HG03575 (cell line): ENCODE measurements around the gene PDE8B.

ENCODE experiments used
- ATAC-seq: cut with Tn5 transposase; IDR thresholded peaks from one replicate; pipeline ENCODE4 v1.9.1; 2021; ENCODE audit not compliant: unreplicated experiment, insufficient number of reproducible peaks, low FRiP score; ENCODE audit errors: extremely low read depth

PDE8B gene, protein sequence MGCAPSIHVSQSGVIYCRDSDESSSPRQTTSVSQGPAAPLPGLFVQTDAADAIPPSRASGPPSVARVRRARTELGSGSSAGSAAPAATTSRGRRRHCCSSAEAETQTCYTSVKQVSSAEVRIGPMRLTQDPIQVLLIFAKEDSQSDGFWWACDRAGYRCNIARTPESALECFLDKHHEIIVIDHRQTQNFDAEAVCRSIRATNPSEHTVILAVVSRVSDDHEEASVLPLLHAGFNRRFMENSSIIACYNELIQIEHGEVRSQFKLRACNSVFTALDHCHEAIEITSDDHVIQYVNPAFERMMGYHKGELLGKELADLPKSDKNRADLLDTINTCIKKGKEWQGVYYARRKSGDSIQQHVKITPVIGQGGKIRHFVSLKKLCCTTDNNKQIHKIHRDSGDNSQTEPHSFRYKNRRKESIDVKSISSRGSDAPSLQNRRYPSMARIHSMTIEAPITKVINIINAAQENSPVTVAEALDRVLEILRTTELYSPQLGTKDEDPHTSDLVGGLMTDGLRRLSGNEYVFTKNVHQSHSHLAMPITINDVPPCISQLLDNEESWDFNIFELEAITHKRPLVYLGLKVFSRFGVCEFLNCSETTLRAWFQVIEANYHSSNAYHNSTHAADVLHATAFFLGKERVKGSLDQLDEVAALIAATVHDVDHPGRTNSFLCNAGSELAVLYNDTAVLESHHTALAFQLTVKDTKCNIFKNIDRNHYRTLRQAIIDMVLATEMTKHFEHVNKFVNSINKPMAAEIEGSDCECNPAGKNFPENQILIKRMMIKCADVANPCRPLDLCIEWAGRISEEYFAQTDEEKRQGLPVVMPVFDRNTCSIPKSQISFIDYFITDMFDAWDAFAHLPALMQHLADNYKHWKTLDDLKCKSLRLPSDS

DNA sequence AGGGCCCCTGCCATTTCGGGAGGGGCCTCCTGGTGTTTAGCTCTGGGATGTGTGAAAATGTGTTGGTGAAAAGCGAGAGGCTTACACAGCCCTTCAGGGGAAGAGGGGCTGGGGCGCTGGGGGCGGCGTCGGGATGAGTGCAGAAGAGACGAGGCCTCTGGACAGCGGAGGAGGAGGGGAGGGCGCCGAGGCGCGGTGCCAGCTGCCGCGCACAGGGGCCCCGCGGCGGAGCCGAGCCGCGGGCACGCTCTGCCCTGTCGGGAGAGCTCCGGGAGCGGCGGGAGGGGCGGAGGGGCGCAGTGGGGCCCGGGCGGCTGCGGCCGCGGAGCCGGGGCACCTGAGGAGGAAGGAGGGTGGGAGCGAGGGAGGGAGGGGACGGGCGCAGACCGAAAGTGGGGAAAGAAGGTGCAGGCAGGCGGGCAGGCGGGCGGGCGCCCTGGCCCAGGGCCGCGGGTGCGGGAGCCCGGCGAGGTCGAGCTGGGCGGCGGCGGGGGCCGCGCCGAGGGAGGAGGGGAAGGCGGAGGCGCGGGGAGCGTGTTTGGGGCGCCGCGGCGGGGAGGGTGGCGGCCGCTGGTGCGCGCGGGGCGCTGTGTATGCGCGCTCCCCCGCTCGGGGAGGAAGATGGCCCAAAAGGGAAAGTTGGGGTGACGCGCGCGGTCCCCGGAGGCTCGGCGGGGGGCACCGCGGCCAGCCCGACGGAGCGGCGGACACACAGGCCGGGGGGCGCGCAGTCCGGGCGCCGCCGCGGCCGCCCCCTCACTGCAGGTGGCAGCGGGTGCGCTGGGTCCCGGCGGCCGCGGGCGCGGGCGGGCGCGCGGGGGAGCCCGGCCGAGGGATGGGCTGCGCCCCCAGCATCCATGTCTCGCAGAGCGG, at the start of gene PDE8B:
Gene PDE8B (plus strand): TSS at position 590 of the 873 bp plus-strand sequence. CDS start 246 bp downstream, at position 836.
- no peak for ATAC-seq

DNA sequence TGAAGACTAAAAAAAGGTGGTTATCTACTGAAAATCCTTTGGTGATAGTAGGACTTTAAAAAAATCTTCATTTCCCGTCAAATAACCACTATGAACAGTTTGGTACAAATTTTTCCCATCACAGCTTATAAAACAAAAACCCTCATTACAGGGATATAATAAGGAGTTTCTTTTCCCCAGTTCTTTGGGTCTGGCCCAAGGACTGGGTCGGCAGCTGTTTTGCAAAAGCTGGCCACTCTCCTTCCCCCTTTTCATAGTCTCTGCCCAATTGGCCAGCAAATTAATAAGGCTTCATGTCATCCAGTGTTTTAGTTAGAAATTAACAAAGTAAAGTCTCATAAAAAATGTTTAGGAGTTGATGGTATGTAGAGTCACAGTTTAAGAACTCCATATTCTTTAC, 47.0 kb upstream of the PDE8B start:
- no peak for ATAC-seq

DNA sequence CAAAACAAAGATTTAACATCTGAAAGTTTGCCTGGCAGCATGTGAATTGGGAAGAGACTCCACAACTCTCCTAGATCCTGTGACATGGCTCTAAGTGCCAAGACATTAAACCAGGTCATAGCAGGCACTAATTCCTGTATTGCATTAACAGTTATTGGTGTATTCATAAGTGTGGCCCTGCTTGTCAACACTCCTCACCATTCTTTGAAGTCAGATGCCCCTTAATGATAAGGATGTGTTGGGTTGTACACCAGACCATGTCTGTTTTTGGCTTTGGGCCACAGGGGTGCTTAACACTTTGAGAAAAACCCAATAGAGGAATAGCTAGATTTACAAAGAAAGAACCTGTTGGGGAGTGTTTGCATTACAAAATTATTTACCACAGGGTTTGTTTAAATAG, 43.4 kb upstream of the PDE8B start:
- ATAC-seq: no peak

DNA sequence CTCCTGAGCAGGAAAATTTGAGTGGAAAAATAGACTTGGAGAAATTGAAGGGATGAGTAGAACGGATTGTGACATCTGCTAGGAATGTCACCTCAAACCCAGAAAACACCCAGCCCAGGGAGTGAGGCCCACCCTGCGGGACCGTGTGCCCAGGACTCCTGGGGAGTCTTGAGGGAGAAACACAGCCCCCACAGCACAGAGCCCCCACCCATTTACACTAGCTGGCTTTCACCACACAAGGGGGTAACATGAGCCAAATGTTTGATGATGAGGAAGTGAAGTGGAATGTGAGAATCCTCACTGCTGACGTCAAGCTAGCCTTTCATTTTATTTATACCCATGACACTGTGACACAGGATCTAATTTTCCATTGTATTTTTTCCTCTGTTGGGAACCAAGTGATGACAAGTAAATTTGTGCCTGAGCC, 42.8 kb upstream of the PDE8B start:
- no peak for ATAC-seq

DNA sequence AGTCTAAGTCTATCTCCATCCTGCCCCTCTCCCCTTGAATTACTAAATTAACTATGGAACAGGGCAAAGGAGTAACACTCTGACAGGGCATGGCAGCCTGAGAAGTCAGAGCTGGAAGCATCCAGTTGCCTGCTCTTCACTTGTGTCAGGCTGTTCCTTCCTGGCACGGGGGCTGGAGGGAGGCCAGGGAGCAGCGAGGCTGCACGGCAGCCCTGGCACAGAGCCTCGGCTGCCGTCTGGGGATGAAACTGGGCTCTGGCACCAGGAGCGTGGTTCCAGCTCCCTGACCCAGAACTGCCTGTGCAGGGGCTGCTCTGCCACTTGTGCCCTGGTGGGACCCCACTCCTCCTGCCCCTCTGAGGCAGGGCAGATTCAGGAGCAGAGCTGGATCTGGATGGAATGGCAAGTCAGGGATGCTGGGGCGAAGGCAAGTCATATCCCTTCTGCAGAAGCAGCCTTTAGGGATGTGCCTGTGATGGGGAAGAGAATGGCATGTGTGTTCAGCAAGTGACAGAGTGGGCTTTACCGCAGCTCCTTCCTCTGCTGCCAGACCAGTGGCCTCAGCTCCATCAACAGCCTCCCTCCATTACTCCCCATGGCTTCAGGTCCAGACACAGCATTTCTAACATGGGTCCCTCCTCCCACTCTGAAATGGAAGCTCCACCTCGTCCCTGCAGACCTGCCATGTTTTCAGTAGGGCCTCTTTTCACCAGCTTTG, 42.2 kb upstream of the PDE8B start:
- no peak for ATAC-seq

DNA sequence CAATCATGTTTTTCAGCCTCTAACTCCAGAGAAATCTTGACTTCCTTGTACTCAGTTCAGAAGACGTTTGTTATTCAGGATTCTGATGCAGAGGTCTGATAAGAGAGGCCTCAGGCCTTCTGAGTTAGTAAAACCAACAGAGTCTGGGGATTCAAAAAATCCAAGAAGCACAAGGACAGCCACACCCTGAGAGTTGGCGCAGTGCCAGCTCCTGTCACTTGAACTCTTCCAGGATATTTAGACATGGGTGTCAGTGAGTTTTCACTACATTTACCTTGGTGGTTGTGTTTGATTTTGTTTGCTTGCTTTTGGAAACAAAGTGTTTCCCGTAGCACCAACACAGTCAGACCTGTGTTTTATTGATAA, 41.6 kb upstream of the PDE8B start:
- no peak for ATAC-seq

DNA sequence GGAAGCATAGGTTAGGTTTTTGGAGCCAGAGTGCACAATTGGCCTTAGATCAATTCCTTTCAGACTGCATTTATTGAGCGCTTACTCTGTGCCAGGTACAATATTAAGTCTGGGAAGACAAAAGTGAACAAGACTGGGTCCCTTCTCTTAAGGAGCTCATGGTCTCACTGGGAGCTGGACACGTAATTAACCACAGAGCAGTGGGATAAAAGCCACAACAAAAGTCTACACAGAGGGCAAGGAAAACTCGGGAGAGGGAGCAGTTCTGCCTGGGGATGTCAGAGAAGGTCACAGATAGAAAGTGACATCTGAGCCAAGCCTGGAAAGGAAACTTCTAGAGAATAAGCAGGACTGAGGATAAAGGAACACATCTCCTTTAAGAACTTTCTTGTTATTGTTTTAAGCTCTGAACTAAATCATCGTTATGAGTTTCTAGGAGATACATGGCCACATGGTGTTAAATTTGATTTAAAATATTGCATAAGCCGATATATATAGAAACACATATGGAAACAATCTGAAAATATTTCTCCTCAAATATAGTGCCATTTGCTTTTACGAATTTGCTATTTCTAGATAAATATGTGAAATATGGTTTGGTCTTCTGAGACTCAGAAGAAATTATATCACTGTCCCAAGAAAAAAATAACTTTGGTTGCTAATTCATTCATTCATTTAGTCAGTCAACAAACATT, 40.1 kb upstream of the PDE8B start:
- ATAC-seq: no peak

DNA sequence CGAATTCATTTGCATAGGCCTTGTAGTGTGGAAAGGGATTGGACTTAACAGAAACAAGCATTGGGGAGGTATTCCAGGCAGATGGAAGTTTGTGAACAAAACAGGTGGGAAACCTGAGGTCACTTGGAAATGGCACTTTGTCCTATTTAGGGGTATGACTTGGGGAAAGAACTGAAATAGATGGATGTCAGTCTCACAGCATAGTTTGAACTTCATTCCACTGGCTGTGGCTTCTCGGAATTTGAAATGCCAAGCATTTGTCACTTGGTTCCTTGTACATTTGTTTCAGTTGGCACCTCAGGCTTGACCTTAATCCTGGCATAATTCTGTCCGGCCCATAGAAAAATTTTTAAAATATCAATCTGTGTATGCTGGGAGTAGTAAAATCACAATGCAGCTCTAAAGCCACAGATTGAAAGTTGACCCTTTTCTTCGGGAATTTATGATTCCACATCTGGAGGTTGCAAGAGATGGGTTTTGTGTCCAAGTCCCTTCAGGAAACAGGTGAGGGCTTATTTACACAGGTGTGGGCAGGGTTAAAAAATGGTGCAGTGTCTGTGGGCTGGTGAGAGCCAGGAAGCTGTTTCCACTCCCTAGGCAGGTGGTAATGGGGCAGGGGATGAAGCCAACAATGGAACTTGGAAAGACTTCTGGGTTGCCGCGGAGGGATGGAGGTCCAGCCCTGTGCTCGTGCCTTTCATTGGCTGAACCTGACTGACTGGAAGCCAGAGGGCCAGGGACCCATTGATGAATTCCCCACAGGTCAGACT, 39.2 kb upstream of the PDE8B start:
- no peak for ATAC-seq

DNA sequence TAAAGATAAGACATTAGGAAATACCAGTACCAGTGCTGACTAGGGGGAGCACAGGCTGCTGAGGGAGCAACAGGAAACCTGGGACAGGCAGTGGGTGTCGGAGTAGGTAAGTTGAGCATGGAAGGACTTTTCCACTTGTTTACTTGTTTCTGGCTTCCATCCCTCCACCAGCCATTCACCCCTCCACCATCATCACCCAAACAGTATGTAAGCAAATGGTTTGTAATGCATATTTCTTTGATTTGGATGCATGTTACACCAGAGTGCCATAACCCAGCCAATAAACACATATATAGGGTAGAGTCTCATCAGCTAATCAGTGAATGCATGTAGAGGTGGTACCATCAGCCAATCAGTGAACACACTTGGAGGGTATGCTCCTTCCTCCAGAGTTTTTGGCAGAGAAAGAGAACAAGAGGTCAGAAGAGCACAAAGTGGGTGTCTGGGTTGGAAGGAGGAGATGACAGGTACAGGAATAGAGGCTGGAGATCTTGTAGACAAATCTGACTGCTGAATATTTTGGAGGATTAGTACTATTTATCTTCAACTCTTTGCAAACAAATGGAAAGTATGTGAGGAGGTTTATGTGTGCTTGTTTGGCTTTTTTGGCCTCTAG, 37.7 kb upstream of the PDE8B start:
- ATAC-seq: no peak

DNA sequence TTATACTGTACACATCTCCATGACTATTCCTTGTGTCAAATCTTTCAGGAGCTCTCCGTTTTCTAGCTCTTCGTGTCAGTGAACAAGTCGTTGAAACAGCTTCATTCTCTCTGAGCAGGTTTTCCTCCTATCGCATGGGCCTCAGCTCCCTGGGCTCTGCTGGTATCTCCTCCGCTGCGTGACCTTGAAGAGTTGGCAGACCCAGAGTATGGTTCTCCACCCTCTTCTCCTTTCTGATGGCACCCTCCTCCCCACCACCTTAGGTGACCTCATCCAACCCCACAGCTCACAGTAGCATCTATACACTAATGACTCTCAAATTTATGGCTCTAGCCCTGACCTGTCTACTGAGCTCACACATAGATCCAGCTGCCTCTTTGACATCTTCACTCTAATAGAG, 36.0 kb upstream of the PDE8B start:
- no peak for ATAC-seq

DNA sequence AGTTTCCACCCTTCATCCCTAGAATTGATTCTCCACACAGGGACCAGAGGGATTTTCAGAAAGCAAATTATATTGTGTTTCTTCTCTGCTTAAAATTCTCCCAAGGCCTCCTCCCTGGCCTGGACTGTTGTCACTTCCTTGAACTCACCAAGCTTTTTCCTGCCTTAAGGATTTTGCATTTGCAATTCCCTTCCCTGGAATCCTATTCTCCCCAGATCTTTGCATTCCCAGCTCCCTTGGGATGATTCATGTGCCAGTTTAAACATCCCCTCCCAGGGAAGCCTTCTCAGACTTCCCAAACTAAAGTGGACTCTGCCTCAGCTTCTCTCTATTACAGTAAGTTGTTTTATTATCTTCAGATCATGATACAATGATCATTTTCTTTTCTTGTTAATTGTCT, 35.2 kb upstream of the PDE8B start:
- ATAC-seq: no peak

DNA sequence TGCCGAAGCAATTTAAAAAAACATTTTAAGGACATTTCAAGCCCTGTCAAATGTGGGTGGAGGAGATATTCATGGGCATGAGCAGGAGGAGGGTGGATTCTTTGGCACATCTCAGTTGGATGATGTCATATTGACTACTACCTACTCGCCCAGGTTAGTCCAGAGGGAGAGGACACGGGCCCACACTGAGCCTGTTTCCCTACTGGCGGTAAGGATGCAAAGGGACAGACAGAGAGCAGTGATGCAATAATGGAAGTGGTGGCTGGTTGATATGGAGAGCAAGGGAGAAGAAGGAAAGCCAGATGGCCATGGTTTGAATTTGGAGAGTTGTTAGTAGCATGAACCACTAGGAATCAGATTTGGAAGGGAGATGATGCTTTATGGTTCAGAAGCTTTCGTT, 34.1 kb upstream of the PDE8B start:
- ATAC-seq: no peak

DNA sequence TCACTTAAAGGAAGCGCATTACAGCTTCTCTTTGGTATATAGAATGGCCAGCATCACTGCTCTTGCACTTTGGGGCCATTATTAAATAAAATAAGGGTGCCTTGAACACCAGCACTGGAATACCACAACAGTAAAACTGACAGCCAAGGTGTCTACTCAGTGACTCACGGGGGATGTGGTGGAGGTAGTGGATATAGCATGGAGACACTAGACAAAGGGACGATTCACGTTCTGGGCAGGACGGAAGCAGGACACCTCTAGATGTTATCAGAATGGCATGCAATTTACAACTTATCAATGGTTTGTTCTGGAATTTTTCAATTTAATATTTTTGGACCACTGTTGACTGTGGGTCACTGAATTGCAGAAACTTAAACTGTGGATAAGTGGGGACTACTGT, 32.9 kb upstream of the PDE8B start:
- no peak for ATAC-seq

DNA sequence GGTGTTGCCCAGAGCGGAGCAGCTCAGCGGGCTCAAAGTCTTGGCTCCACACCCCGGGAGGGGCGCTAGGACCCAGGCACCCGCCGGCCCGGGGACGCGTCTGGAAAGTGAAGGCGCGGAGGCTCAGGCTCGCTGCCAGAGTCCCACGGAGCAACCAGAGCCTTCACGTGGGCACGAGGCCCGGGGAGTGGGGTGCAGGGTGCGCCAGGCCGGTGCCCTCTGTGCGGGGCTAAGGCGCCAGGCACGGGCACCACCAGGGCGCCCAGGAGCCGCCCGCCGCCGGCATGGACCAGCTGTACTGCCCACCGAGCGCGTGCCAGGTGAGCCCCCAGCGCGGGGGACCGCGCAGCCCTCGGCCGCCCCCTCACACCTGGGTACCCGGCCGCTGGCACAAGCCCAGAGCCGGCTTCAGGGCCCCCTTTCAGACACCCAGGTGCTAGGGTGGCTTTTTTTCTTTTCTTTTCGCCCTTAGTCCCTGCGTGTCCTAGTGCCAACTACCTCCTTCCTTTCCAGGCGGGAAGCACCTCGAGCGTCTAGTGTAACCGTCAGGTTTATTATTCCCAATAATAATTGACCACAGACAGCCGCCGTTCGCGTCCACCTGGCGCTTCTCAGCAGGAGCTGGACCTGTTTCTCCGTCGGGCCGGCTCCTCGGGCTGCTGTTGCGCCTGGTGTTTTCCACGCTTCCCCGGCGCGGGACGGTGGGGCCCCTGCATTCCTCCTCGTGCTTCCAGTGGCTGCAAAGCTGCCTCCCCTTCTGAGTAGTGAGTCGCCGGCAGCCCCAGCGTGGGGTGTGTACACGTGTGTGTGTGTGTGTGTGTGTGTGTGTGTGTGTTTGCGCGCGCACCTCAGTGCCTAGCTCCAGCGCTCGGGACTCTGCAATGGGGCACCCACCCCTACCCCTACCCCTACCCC, 30.1 kb upstream of the PDE8B start:
- no peak for ATAC-seq

DNA sequence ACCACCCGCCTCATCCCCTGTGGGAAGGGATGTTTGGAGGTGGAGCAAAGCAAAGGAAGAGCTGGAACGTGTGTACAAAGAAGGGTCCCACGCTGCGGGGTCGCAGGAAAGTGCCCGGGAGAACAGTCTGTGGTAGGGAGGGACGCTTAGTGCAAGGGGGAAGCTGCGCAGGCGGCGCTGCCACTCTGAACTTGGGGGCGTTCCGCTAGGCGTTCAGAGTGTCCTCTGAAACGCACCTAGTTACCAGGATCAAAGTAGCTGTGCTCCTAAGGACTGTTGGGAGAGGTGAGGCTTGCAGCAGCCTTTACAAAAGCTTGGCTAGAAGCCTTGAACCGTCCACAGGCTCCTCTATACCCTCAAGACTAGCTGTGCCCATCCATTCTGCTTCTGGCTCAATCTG, 29.3 kb upstream of the PDE8B start:
- ATAC-seq: no peak

DNA sequence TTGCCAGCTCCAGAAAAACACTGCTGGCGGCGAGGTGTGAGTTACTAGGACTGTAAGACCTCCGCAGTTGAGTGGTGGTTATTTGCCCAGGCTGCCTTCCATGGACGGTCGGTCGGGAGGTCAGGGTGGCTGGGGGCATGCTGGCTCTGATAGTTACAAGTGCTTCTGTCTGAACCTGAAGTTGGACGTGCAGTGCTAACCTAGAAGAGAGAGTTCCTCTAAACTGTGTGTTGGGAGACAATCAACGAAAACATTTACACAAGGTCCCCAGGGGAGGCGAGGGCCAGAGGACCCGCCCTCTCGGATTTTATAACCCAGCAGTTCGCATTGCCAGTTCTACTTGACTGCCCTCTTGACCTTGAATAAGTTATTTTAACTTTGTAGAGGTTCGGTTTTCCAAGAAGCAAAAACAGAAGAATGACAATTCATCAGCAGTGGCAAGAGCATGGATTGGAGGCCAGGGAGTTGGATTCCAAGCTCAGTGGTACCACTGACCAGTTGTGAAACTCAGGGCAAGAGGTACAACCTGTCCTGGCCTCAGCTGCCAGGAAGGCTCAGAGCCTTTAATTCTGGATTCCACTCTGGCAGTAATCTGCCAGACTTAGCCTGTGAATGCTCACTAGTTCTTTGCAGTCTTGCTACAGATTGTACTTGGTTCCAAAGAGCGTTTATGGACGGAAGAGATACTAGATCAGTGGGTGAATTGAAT, 28.7 kb upstream of the PDE8B start:
- ATAC-seq: no peak
